Activated CD8-positive, alpha-beta memory T cell treated with anti-CD3 and anti-CD28 coated beads, Interleukin-2, amount 10 ng/mL, durations not matched to agents 7 days and 5 days (primary cell): ENCODE results near the gene IPO4. TPM values are rescaled to one million over a fixed set of nuclear protein-coding genes. Genes with fewer than 3 reads are reported as not detected.
A peak's percentile ranks its signal among the peaks of the same experiment; 100 is the strongest.

Source experiments
- ATAC-seq: fragments of 150-1000 bp; cut with Tn5 transposase; one replicate; pipeline ENCODE4 v1.10.0; 2021; ENCODE audit warnings: moderate library complexity
- CTCF ChIA-PET: fragments of 350-600 bp; sonication (Branson Sonifier 250); formaldehyde crosslinking; loops from one replicate; lab custom pipeline; 2021; ENCODE audit warnings: antibody characterized with exemption; lab: Charles Lee
- DNase-seq: peaks from one replicate; pipeline ENCODE4 v3.0.0-alpha.2; 2020
- H3K27ac Mint-ChIP-seq: one replicate; pipeline ENCODE4 v1.8.0; 2021; ENCODE audit warnings: mild to moderate bottlenecking, mixed read lengths
- H3K27me3 Mint-ChIP-seq: one replicate; pipeline ENCODE4 v1.8.0; 2021; ENCODE audit warnings: mixed read lengths
- H3K36me3 Mint-ChIP-seq: one replicate; pipeline ENCODE4 v1.8.0; 2021; ENCODE audit warnings: mild to moderate bottlenecking, mixed read lengths
- H3K4me1 Mint-ChIP-seq: one replicate; pipeline ENCODE4 v1.8.0; 2021; ENCODE audit warnings: mixed read lengths
- H3K4me3 Mint-ChIP-seq: one replicate; pipeline ENCODE4 v1.8.0; 2021; ENCODE audit warnings: mild to moderate bottlenecking, moderate library complexity, mixed read lengths
- H3K9me3 Mint-ChIP-seq: one replicate; pipeline ENCODE4 v1.8.0; 2022; ENCODE audit warnings: low read depth, mixed read lengths
- total RNA-seq, 2 experiments: library from RNA; stranded (reverse); gene quantifications; one replicate each; pipeline ENCODE4 v1.2.3, GENCODE V29; 2021

The IPO4 gene
- total RNA-seq, 2 experiments from 2014 or later, result 32.4 to 54.9 TPM

GRCh38 chr14:24185026-24185425, 3.6 kb downstream of the IPO4 start:
- Mint-ChIP-seq H3K27me3 (no peaks in the 10 kb centered on the region), H3K4me3 (no peak overlapping the region), H3K9me3 (no peaks in the 10 kb centered on the region), H3K36me3 (peaks cover 12% of the 10 kb centered on the region), H3K4me1 (peaks cover 28% of the 10 kb centered on the region), H3K27ac (no peak overlapping the region)
- CTCF ChIA-PET, result interaction anchor here (0.9 kb wide), 1 partner anchor 12 kb away, joined by 3 read pairs; no protein-coding TSS in a partner anchor
- ATAC-seq, result no peak
- no peak for DNase-seq

- Mint-ChIP-seq H3K27ac (no peak overlapping the region), H3K4me3 (no peak overlapping the region), H3K9me3 (no peaks in the 10 kb centered on the region), H3K27me3 (no peaks in the 10 kb centered on the region), H3K36me3 (peaks cover 12% of the 10 kb centered on the region), H3K4me1 (peaks cover 22% of the 10 kb centered on the region)
- DNase-seq (no peak), ATAC-seq (no peak)
- CTCF ChIA-PET, result no interaction called here
These were observed 4.3 kb downstream of the IPO4 start for GRCh38 chr14:24184104-24184970.

DNA sequence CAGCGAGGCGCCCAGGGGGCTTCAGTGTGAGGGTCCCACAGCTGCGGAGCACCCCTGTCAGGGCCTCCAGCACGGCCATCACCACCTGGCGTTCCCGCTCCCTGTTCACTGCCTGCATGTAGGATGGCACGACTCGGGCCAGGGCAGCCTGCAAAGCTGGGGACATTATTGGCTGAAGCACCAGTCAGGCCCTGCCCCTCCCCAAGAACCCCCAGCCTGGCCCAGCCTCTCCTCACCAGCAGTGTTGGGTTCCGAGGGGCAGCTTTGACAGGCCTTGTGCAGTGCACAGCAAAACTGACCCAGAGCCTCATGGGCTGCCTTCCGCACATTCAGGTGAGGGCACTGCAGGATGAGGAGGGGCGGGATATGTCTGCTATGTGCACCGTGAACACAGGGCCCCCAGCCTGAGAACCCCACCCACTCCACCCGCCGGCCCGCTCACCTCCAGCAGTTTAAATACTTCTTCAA, 5.6 kb downstream of the IPO4 start:
- DNase-seq, result no peak
- Mint-ChIP-seq H3K27me3 (no peaks in the 10 kb centered on the region), H3K27ac (no peak overlapping the region), H3K4me1 (peaks cover 14% of the 10 kb centered on the region), H3K36me3 (peaks cover 16% of the 10 kb centered on the region), H3K4me3 (no peak overlapping the region), H3K9me3 (no peaks in the 10 kb centered on the region)
- CTCF ChIA-PET, result no interaction called here
- ATAC-seq, result no peak

DNA sequence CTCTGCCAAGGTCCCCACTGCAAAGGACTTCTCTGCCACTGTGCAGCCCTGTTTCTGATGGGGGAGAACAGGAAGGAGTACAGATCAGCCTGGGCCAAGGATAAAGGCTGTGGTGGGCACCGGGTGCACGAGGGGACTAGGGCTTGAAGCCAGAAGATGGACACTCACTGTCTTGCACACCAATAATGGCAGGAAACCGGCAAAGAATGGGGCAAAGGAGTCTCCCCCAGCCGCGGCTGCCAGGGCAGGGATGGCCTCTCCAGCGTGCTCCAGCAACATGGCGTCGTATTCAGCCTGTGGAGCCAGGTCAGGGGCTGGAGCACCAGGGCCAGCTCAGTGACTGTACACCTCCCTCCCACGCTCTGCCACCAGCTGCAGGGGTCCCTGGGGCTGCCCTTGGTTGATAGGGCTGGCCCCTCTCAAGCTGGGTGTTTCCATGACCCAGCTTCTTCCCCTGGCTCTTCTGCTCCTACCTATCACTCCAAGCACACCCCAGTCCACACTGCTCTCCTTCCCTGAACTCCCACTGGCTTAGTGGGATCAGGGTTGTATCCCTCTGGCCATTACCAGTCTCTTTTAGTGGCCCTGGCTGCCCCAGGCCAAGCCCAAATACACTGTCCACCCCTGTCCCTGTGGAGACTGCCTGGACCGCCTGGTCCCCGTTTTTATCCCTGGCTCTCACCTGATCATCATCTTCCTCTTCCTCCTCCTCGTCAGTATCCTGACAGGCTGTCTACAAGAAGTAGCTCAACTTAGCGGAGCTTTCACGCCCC, 6.3 kb downstream of the IPO4 start:
- Mint-ChIP-seq H3K27ac (no peak overlapping the region), H3K36me3 (peaks cover 16% of the 10 kb centered on the region), H3K27me3 (no peaks in the 10 kb centered on the region), H3K9me3 (no peaks in the 10 kb centered on the region), H3K4me1 (peaks cover 8% of the 10 kb centered on the region), H3K4me3 (no peak overlapping the region)
- ATAC-seq, result no peak
- CTCF ChIA-PET, result interaction anchor here (1.4 to 2.1 kb wide), 2 partner anchors 21 to 126 kb away, joined by 5 to 6 read pairs; partner anchors contain the start of genes CIDEB and IRF9
- no peak for DNase-seq

- Mint-ChIP-seq H3K4me1 (peaks cover 2% of the 10 kb centered on the region), H3K27ac (no peak overlapping the region), H3K4me3 (no peak overlapping the region), H3K36me3 (peaks cover 23% of the 10 kb centered on the region), H3K9me3 (no peaks in the 10 kb centered on the region), H3K27me3 (no peaks in the 10 kb centered on the region)
- ATAC-seq (no peak), DNase-seq (no peak)
- CTCF ChIA-PET, result interaction anchor here (0.7 to 2.1 kb wide), 4 partner anchors 11 to 126 kb away, joined by 3 to 6 read pairs (median 4); partner anchors contain the start of genes CIDEB and IRF9
These were observed 7.1 kb downstream of the IPO4 start for GRCh38 chr14:24181371-24182077.

GRCh38 chr14:24179961-24180796, 8.4 kb downstream of the IPO4 start:
- Mint-ChIP-seq H3K27me3 (no peaks in the 10 kb centered on the region), H3K4me1 (peaks cover under 1% of the 10 kb centered on the region), H3K36me3 (peaks cover 21% of the 10 kb centered on the region), H3K27ac (no peak overlapping the region), H3K9me3 (no peaks in the 10 kb centered on the region), H3K4me3 (no peak overlapping the region)
- ATAC-seq (no peak), DNase-seq (no peak)
- CTCF ChIA-PET, result interaction anchor here (0.9 to 2.1 kb wide), 5 partner anchors 7 to 128 kb away, joined by 3 to 9 read pairs (median 4); partner anchors contain the start of genes CIDEB and IRF9

DNA sequence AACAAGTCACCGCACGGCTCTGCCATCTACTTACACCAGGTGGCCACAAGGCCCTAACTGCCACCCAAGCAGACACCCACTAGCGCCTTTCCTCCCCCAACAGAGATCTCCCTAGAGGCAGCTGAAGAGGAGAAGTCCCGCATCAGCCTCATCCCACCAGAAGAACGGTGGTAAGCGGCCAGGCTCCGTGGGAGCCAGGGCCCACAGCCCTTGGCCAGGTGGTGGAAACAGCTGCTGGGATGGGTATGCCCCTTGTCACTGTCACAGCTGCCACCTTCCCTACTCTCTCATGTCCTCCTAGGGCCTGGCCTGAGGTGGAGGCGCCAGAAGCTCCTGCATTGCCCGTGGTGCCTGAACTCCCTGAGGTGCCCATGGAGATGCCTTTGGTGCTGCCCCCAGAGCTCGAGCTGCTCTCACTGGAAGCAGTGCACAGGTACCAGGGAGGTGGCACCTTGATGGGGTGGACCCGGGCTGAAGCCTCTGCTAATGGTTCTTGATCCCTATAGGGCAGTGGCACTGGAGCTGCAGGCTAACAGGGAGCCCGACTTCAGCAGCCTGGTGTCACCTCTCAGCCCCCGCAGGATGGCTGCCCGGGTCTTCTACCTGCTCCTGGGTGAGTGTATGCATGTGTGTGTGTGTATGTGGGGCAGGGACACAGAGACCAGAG, 9.2 kb downstream of the IPO4 start:
- Mint-ChIP-seq H3K36me3 (peaks cover 25% of the 10 kb centered on the region), H3K4me1 (peaks cover 6% of the 10 kb centered on the region), H3K27ac (no peak overlapping the region), H3K4me3 (no peak overlapping the region), H3K27me3 (no peaks in the 10 kb centered on the region), H3K9me3 (no peaks in the 10 kb centered on the region)
- no peak for DNase-seq
- CTCF ChIA-PET, result interaction anchor here (0.8 to 1.4 kb wide), 4 partner anchors 8 to 56 kb away, joined by 3 to 9 read pairs (median 4); partner anchors contain the start of gene IRF9
- no peak for ATAC-seq

DNA sequence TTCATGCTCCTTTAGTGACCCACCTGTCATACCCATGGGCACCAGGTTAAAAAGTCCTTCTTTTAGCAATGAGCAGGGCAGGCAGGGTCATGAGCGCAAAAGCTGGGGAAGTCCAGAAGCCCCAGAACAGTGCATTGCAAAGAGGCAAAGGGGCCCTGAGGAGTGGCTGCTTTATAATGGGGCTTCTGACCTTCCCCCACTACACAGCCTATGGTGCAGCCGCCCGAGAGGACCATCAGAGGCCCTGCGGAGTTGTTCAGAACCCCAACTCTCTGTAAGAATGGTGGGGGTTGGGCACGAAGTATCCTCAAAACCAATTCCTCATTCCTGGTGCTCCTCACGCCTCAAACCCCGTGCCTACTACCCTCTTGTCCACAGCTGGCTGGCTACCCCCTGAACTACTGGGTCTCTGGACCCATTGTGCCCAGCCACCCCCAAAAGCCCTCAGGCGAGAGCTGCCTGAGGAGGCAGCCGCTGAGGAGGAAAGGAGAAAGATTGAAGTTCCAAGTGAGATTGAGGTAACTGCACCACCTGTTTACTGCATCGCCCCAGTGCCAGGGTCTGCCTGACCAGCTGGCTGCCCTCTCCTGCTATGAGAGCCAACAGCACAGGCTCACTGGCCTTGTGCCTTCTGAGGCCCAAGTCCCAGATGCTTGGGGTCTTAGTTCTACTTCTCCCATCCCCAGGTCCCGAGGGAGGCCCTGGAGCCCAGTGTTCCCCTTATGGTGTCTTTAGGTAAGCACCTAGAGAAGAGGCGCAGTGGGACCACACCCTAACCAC, 10.0 kb downstream of the IPO4 start:
- H3K4me1 Mint-ChIP-seq, result peaks cover 8% of the 10 kb centered on the region
- peak overlapping the region; percentile 19 for H3K27ac Mint-ChIP-seq
- peaks cover 27% of the 10 kb centered on the region for H3K36me3 Mint-ChIP-seq
- no peak overlapping the region for H3K4me3 Mint-ChIP-seq
- no peaks in the 10 kb centered on the region for H3K9me3 Mint-ChIP-seq
- DNase-seq (no peak), ATAC-seq (no peak)
- CTCF ChIA-PET, result interaction anchor here (0.8 to 1.4 kb wide), 3 partner anchors 8 to 17 kb away, joined by 3 to 9 read pairs (median 4); partner anchors contain the start of gene IRF9
- no peaks in the 10 kb centered on the region for H3K27me3 Mint-ChIP-seq

DNA sequence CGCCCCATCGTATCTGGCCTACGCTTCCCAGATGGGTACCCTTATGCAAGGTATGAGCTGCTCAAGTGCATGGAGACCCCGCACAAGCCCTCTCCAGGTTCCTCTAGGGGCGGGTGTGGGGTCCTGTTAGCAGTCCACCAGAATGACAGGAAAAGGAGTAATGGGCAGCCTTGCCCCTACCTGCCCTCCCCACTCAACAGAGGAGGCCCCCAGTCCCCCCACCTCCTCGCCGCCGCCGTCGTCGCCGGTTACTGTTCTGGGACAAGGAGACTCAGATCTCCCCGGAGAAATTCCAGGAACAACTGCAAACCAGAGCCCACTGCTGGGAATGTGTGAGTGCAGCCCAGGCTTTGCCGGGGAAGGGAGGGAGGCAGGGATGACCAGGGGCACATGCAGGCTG, 10.7 kb downstream of the IPO4 start:
- Mint-ChIP-seq H3K36me3 (peaks cover 30% of the 10 kb centered on the region), H3K9me3 (no peaks in the 10 kb centered on the region), H3K27me3 (no peaks in the 10 kb centered on the region), H3K4me1 (peaks cover 10% of the 10 kb centered on the region), H3K4me3 (no peak overlapping the region), H3K27ac (no peak overlapping the region)
- ATAC-seq (no peak), DNase-seq (no peak)
- CTCF ChIA-PET, result interaction anchor here (1.1 to 1.3 kb wide), 2 partner anchors 17 to 129 kb away, joined by 3 read pairs; partner anchors contain the start of gene IRF9

DNA sequence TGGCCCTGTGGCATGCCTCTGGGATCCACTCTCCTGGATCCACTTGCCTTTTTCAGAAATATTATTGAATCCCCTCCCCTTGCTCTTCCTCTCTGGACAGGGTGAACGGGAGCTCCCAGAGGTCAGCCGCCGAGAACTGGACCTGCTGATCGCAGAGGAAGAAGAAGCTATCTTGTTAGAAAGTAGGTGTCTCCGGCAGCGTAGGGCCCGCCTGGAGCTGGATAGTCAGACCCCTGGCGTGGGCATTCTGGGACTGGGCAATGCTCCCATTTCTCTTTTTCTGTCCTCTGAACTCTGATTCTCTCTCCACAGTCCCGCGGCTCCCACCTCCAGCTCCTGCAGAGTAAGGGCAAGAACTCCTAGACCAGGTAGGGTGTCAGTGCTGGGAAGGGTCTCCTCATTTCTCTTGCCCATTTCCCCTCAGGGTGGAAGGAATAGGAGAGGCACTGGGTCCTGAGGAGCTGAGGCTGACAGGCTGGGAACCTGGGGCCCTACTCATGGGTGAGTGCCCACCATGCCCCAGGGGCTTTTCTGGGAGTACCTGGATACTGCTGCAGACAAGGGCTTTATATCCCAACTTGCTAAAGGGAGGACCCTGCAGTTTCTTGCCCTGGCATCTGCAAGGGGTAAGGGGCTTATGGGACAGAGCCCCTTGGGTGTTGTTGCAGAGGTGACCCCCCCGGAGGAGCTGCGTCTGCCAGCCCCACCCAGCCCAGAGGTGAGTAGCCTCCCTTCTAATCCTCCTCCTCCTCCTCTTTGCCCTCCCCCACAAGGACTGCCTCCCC, 11.4 kb downstream of the IPO4 start:
- no peaks in the 10 kb centered on the region for H3K27me3 Mint-ChIP-seq
- H3K9me3 Mint-ChIP-seq, result no peaks in the 10 kb centered on the region
- H3K36me3 Mint-ChIP-seq, result peaks cover 33% of the 10 kb centered on the region
- no peak overlapping the region for H3K27ac Mint-ChIP-seq
- peaks cover 12% of the 10 kb centered on the region for H3K4me1 Mint-ChIP-seq
- CTCF ChIA-PET, result interaction anchor here (1.0 to 1.3 kb wide), 3 partner anchors 16 to 130 kb away, joined by 3 read pairs; partner anchors contain the start of gene IRF9
- ATAC-seq (no peak), DNase-seq (no peak)
- H3K4me3 Mint-ChIP-seq, result no peak overlapping the region
